HepG2 (cell line): ENCODE measurements around the gene CCNT2.

Experiments
- ARNT ChIP-seq: fragments of 450-650 bp; IDR thresholded peaks from 2 replicates; pipeline ENCODE4 v1.6.1; 2017
- CTCF ChIP-seq: sonication (generic); formaldehyde crosslinking; IDR thresholded peaks from 2 replicates; pipeline ENCODE4 v1.5.0; 2020; ENCODE audit warnings: mild to moderate bottlenecking, missing genetic modification reagents, moderate library complexity
- DMTF1 ChIP-seq: sonication (generic); formaldehyde crosslinking; IDR thresholded peaks from 2 replicates; pipeline ENCODE4 v1.4.0; 2020; ENCODE audit warnings: mild to moderate bottlenecking, missing genetic modification reagents
- FOXJ3 ChIP-seq: sonication (generic); formaldehyde crosslinking; IDR thresholded peaks from 2 replicates; pipeline ENCODE4 v1.4.0; 2020; ENCODE audit warnings: missing genetic modification reagents, mild to moderate bottlenecking, borderline replicate concordance
- FOXO4 ChIP-seq: sonication (generic); formaldehyde crosslinking; conservative IDR thresholded peaks from 2 replicates; pipeline ENCODE4 v1.8.1; 2023; ENCODE audit warnings: missing genetic modification reagents
- MZF1 ChIP-seq: sonication (generic); formaldehyde crosslinking; IDR thresholded peaks from 2 replicates; pipeline ENCODE4 v1.8.1; 2023; ENCODE audit warnings: mild to moderate bottlenecking, missing genetic modification reagents, borderline replicate concordance
- SALL1 ChIP-seq: sonication (generic); formaldehyde crosslinking; IDR thresholded peaks from 2 replicates; pipeline ENCODE4 v1.8.0; 2022; ENCODE audit warnings: mild to moderate bottlenecking, missing genetic modification reagents
- TRAFD1 ChIP-seq: sonication (generic); formaldehyde crosslinking; IDR thresholded peaks from 2 replicates; pipeline ENCODE4 v1.5.1; 2020; ENCODE audit warnings: missing genetic modification reagents, mild to moderate bottlenecking, borderline replicate concordance
- ZNF160 ChIP-seq: sonication (generic); formaldehyde crosslinking; IDR thresholded peaks from 2 replicates; pipeline ENCODE4 v1.8.0; 2022; ENCODE audit warnings: mild to moderate bottlenecking, inconsistent platforms, missing genetic modification reagents
- ZNF652 ChIP-seq: IDR thresholded peaks from 2 replicates; pipeline ENCODE4 v1.6.1; 2016; ENCODE audit warnings: low read depth, borderline replicate concordance

GRCh38 chr2:134954065-134954464, 35.4 kb downstream of the CCNT2 start:
- TF ChIP-seq CTCF (CRISPR knock-in tag): no peak
- no peak for TF ChIP-seq FOXO4 (CRISPR knock-in tag)
- no peak for TF ChIP-seq ZNF652 (CRISPR knock-in tag)
- no peak for TF ChIP-seq FOXJ3 (CRISPR knock-in tag)
- no peak for TF ChIP-seq ZNF160
- TF ChIP-seq DMTF1 (CRISPR knock-in tag): no peak
- TF ChIP-seq TRAFD1 (CRISPR knock-in tag): no peak
- TF ChIP-seq MZF1 (CRISPR knock-in tag): no peak
- no peak for TF ChIP-seq ARNT
- no peak for TF ChIP-seq SALL1
